GM23248 (cell line): Measurements from ENCODE around the gene FAM50B.

ENCODE experiments used
- EZH2 ChIP-seq: fragments of 200-600 bp; sonication (generic); IDR thresholded peaks from 2 replicates; pipeline ENCODE4 v1.6.1; 2018; ENCODE audit warnings: antibody characterized with exemption, mild to moderate bottlenecking; ENCODE audit not compliant: insufficient read depth, poor library complexity, severe bottlenecking
- EZH2phosphoT487 ChIP-seq: fragments of 200-600 bp; sonication (generic); IDR thresholded peaks from 2 replicates; pipeline ENCODE4 v1.6.1; 2018; ENCODE audit warnings: antibody characterized with exemption, moderate library complexity, mild to moderate bottlenecking, low read depth; ENCODE audit not compliant: insufficient read depth

GRCh38 chr6:3814539-3814938 lies 34.6 kb upstream of the FAM50B start:
- TF ChIP-seq EZH2 (no peak), EZH2phosphoT487 (no peak)
